ENCODE measurements around the gene PLA2G4D. TPM values are rescaled to one million over a fixed set of nuclear protein-coding genes. Genes with fewer than 3 reads are reported as not detected.
A peak's percentile ranks its signal among the peaks of the same experiment; 100 is the strongest.

The PLA2G4D gene
- total RNA-seq, 4 donors from 2014 or later, result not detected

- H3K9me3 ChIP-seq, result no peaks in the 10 kb centered on the region
- H3K4me1 ChIP-seq, result no peaks in the 10 kb centered on the region
- no peaks in the 10 kb centered on the region for H3K27me3 ChIP-seq
- DNase-seq, result peak in 1 of 3 donors; percentile 10
- H3K27ac ChIP-seq, result no peak overlapping the region
- no peak for TF ChIP-seq CTCF (IDR thresholded peaks at IDR 0.05)
- no peak for TF ChIP-seq POLR2A (IDR thresholded peaks at IDR 0.05)
- H3K36me3 ChIP-seq, result no peaks in the 10 kb centered on the region
- H3K4me3 ChIP-seq, result no peak overlapping the region
Observed at GRCh38 chr15:42090781-42091180, 3.6 kb downstream of the PLA2G4D start.

GRCh38 chr15:42090370-42090769, 4.0 kb downstream of the PLA2G4D start:
- peak in 1 of 3 donors; percentile 14 for DNase-seq
- no peak for TF ChIP-seq CTCF (IDR thresholded peaks at IDR 0.05)
- TF ChIP-seq POLR2A (IDR thresholded peaks at IDR 0.05), result no peak

GRCh38 chr15:42089942-42090341, 4.4 kb downstream of the PLA2G4D start:
- Histone ChIP-seq H3K27me3 (no peaks in the 10 kb centered on the region), H3K4me3 (no peak overlapping the region), H3K36me3 (no peaks in the 10 kb centered on the region), H3K4me1 (no peaks in the 10 kb centered on the region), H3K9me3 (no peaks in the 10 kb centered on the region), H3K27ac (no peak overlapping the region)
- no peak for TF ChIP-seq CTCF (IDR thresholded peaks at IDR 0.05)
- TF ChIP-seq POLR2A (IDR thresholded peaks at IDR 0.05), result no peak
- DNase-seq, result no peak

More at GRCh38 chr15:42090370-42090769, 4.0 kb downstream of the PLA2G4D start:
- no peaks in the 10 kb centered on the region for H3K27me3 ChIP-seq
- no peak overlapping the region for H3K27ac ChIP-seq
- H3K4me1 ChIP-seq, result no peaks in the 10 kb centered on the region
- no peaks in the 10 kb centered on the region for H3K9me3 ChIP-seq
- H3K36me3 ChIP-seq, result no peaks in the 10 kb centered on the region
- H3K4me3 ChIP-seq, result no peak overlapping the region

GRCh38 chr15:42088801-42089640, 5.3 kb downstream of the PLA2G4D start:
- Histone ChIP-seq H3K36me3 (no peaks in the 10 kb centered on the region), H3K27me3 (no peaks in the 10 kb centered on the region), H3K9me3 (no peaks in the 10 kb centered on the region), H3K27ac (no peak overlapping the region), H3K4me1 (peaks cover 0 to 5% (median 0%) of the 10 kb centered on the region in 4 donors), H3K4me3 (no peak overlapping the region)
- TF ChIP-seq POLR2A (IDR thresholded peaks at IDR 0.05), result no peak
- TF ChIP-seq CTCF (IDR thresholded peaks at IDR 0.05), result no peak
- DNase-seq, result peak in 1 of 3 donors; percentile 6

GRCh38 chr15:42087926-42088800, 6.2 kb downstream of the PLA2G4D start:
- peak in 1 of 3 donors; percentile 5 for DNase-seq
- Histone ChIP-seq H3K4me3 (no peak overlapping the region), H3K27ac (no peak overlapping the region), H3K4me1 (peaks cover 0 to 9% (median 0%) of the 10 kb centered on the region in 4 donors), H3K36me3 (no peaks in the 10 kb centered on the region), H3K27me3 (no peaks in the 10 kb centered on the region), H3K9me3 (no peaks in the 10 kb centered on the region)
- TF ChIP-seq POLR2A (IDR thresholded peaks at IDR 0.05) (no peak), CTCF (IDR thresholded peaks at IDR 0.05) (no peak)
